ENCODE measurements around the gene ERV3-1.

The ERV3-1 gene

DNA sequence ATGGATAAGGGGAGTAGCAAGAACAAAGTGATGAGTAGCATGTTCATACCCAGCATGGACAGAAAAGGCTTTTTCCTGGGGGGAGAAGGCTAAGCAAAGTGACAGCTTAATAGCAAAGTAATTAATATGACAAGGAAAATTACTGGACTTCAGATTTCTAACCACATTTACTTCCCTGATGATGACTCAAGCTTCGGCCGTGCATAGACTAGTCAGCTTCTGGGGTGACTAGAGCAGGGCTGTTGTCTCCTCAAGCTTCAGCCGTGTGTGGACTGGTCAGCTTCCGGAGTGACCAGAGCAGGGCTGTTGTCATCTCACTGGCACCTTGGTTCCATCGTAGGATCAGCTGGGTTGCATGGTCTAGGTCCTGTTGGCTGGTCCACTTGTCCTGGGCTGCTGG, 13.5 kb downstream of the ERV3-1 start:
- no peak for TF ChIP-seq FOXP2 (optimal IDR thresholded peaks at IDR 0.05; ENCODE audit: borderline replicate concordance, extremely low read depth, extremely low read length, insufficient read depth)
- no peak for TF ChIP-seq POLR2AphosphoS5 (IDR thresholded peaks at IDR 0.05; ENCODE audit: low read depth, low read length)
- no peak for TF ChIP-seq TAF1 (IDR thresholded peaks at IDR 0.05; ENCODE audit: borderline replicate concordance, insufficient read depth, low read length)
- no peak for TF ChIP-seq REST (IDR thresholded peaks at IDR 0.05; ENCODE audit: insufficient read depth in 1 of 2, low read depth in 2 of 2, low read length in 2 of 2)
- TF ChIP-seq SIN3A (IDR thresholded peaks at IDR 0.05; ENCODE audit: borderline replicate concordance, insufficient read depth, low read length), result no peak

- no peak for TF ChIP-seq REST (IDR thresholded peaks at IDR 0.05; ENCODE audit: insufficient read depth in 1 of 2, low read depth in 2 of 2, low read length in 2 of 2)
- no peak for TF ChIP-seq FOXP2 (optimal IDR thresholded peaks at IDR 0.05; ENCODE audit: borderline replicate concordance, extremely low read depth, extremely low read length, insufficient read depth)
- no peak for TF ChIP-seq SIN3A (IDR thresholded peaks at IDR 0.05; ENCODE audit: borderline replicate concordance, insufficient read depth, low read length)
- TF ChIP-seq TAF1 (IDR thresholded peaks at IDR 0.05; ENCODE audit: borderline replicate concordance, insufficient read depth, low read length), result no peak
- TF ChIP-seq POLR2AphosphoS5 (IDR thresholded peaks at IDR 0.05; ENCODE audit: low read depth, low read length), result no peak
Observed at GRCh38 chr7:64990936-64991335, 15.6 kb downstream of the ERV3-1 start, which contains the start of gene ZNF117. Gene ZNF117, minus strand, starts transcription at chr7:64991036.

GRCh38 chr7:64990216-64990615, 16.3 kb downstream of the ERV3-1 start:
- TF ChIP-seq SIN3A (IDR thresholded peaks at IDR 0.05; ENCODE audit: borderline replicate concordance, insufficient read depth, low read length), result no peak
- TF ChIP-seq POLR2AphosphoS5 (IDR thresholded peaks at IDR 0.05; ENCODE audit: low read depth, low read length), result no peak
- no peak for TF ChIP-seq FOXP2 (optimal IDR thresholded peaks at IDR 0.05; ENCODE audit: borderline replicate concordance, extremely low read depth, extremely low read length, insufficient read depth)
- no peak for TF ChIP-seq REST (IDR thresholded peaks at IDR 0.05; ENCODE audit: insufficient read depth in 1 of 2, low read depth in 2 of 2, low read length in 2 of 2)
- TF ChIP-seq TAF1 (IDR thresholded peaks at IDR 0.05; ENCODE audit: borderline replicate concordance, insufficient read depth, low read length), result no peak

DNA sequence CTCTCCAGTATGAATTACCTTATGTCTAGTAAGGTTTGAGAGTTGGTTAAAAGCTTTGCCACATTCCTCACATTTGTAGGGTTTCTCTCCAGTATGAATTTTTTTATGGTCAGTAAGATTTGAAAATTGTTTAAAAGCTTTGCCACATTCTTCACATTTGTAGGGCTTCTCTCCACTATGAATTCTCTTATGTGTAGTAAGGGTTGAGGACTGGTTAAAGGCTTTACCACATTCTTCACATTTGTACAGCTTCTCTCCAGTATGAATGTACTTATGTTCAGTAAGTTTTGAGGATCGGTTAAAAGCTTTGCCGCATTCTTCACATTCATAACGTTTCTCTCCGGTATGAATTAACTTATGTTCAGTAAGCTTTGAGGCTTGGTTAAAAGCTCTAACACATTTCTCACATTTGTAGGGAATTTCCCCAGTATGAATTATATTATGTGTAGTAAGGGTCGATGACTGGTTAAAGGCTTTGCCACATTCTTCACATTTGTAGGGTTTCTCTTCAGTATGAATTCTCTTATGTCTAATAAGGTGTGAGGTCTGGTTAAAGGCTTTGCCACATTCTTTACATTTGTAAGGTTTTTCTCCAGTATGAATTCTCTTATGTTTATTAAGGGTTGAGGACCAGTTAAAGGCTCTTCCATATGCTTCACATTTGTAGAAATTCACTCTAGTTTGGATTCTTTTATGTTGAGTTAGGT, 27.8 kb downstream of the ERV3-1 start:
- TF ChIP-seq FOXP2 (optimal IDR thresholded peaks at IDR 0.05; ENCODE audit: borderline replicate concordance, extremely low read depth, extremely low read length, insufficient read depth), result no peak
- no peak for TF ChIP-seq REST (IDR thresholded peaks at IDR 0.05; ENCODE audit: insufficient read depth in 1 of 2, low read depth in 2 of 2, low read length in 2 of 2)
- no peak for TF ChIP-seq TAF1 (IDR thresholded peaks at IDR 0.05; ENCODE audit: borderline replicate concordance, insufficient read depth, low read length)
- no peak for TF ChIP-seq SIN3A (IDR thresholded peaks at IDR 0.05; ENCODE audit: borderline replicate concordance, insufficient read depth, low read length)
- no peak for TF ChIP-seq POLR2AphosphoS5 (IDR thresholded peaks at IDR 0.05; ENCODE audit: low read depth, low read length)
